ENCODE measurements around the gene ZNF76.
A peak's percentile ranks its signal among the peaks of the same experiment; 100 is the strongest.
"Not testable (repeated sequence)": the region's sequence is repeated elsewhere in the genome, so short reads cannot be mapped to it uniquely, and the experiment has no call there.

ZNF76 gene

DNA sequence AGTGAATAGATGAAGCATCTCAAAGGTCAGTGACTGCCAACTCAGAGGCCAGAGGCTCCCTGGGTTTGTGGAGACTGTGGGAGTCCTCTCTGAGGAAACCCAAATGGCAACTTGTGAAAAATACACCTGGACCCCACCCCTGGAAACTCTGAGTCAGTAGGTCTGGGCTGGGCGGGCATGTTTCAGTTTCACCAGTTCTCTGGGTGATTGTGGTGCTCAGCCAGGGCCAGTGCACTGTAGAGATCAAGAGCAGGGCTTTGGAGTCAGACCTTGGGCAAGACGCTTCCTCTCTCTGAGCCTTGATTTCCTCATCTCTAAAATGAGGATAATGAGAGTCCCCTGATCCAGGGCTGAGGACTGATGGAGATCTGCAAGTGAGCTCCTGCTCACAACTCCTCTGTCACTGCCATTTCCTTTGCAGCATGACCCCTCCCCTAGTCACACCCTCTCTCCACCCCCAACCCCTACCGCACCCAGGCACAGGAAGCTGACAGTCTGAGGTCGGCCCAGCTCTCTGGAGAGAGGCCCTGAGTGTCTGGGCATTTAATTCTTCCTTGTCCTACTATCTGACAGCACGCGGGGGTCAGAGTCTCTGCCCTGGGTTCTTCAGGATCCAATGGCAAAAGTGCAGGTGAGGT is 43.2 kb downstream of the ZNF76 start:
- peak overlapping the region; percentile 54 for H3K4me3 ChIP-seq (replicated peaks; ENCODE audit: low read depth, low read length)
- TF ChIP-seq, protein P1, sequence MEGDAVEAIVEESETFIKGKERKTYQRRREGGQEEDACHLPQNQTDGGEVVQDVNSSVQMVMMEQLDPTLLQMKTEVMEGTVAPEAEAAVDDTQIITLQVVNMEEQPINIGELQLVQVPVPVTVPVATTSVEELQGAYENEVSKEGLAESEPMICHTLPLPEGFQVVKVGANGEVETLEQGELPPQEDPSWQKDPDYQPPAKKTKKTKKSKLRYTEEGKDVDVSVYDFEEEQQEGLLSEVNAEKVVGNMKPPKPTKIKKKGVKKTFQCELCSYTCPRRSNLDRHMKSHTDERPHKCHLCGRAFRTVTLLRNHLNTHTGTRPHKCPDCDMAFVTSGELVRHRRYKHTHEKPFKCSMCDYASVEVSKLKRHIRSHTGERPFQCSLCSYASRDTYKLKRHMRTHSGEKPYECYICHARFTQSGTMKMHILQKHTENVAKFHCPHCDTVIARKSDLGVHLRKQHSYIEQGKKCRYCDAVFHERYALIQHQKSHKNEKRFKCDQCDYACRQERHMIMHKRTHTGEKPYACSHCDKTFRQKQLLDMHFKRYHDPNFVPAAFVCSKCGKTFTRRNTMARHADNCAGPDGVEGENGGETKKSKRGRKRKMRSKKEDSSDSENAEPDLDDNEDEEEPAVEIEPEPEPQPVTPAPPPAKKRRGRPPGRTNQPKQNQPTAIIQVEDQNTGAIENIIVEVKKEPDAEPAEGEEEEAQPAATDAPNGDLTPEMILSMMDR (IDR thresholded peaks at IDR 0.05; ENCODE audit: insufficient read depth, low read length, poor library complexity, severe bottlenecking), result no peak
- peak; percentile 76 for DNase-seq (ENCODE audit: extremely low read depth, insufficient read length)
- H3K36me3 ChIP-seq (ENCODE audit: control insufficient read depth, insufficient read depth, low read length), result peaks cover 2% of the 10 kb centered on the region
- no peaks in the 10 kb centered on the region for H3K27me3 ChIP-seq (replicated peaks; ENCODE audit: control insufficient read depth, insufficient read depth, low read length)

DNA sequence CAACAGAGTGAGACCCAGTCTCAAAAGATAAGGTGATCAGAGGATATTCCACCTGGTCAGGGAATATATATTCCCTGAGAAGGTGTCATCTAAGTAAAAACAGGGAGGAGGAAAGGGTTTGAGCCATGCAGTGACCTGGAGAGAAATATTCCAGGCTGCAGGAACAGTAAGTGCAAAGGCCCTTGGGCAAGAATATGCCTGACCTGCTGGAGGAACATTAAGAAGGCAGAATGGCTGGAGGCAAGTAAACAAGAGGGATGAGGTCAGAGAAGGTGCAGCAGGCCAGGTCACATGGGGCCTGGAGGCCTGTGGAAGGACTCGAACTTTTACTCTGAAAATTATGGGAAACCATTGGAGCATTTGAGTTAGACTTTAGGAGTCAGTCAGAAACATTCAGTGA is 44.8 kb downstream of the ZNF76 start:
- no peak for DNase-seq (ENCODE audit: extremely low read depth, insufficient read length)
- TF ChIP-seq, protein P1 (IDR thresholded peaks at IDR 0.05; ENCODE audit: insufficient read depth, low read length, poor library complexity, severe bottlenecking), result no peak
- no peaks in the 10 kb centered on the region for H3K27me3 ChIP-seq (replicated peaks; ENCODE audit: control insufficient read depth, insufficient read depth, low read length)
- H3K4me3 ChIP-seq (replicated peaks; ENCODE audit: low read depth, low read length), result no peak overlapping the region
- H3K36me3 ChIP-seq (ENCODE audit: control insufficient read depth, insufficient read depth, low read length), result peaks cover 4% of the 10 kb centered on the region

DNA sequence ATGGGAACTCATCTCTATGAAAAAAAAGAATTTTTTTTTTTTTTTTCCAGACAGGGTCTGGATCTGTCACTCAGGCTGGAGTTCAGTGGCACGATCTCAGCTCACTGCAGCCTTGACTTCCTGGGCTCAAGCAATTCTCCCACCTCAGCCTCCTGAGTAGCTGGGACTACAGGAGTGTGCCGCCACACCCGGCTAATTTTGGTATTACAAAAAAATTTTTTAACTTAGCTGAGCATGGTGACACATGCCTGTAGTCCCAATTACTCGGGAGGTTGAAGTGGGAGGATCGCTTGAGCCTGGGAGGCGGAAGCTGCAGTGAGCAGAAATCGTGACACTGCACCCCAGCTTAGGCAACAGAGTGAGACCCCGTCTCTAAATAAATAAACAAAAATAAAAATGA is 45.6 kb downstream of the ZNF76 start:
- DNase-seq (ENCODE audit: extremely low read depth, insufficient read length), result no peak
- no peak overlapping the region for H3K4me3 ChIP-seq (replicated peaks; ENCODE audit: low read depth, low read length)
- no peaks in the 10 kb centered on the region for H3K27me3 ChIP-seq (replicated peaks; ENCODE audit: control insufficient read depth, insufficient read depth, low read length)
- peaks cover 7% of the 10 kb centered on the region for H3K36me3 ChIP-seq (ENCODE audit: control insufficient read depth, insufficient read depth, low read length)
- TF ChIP-seq, protein P1 (IDR thresholded peaks at IDR 0.05; ENCODE audit: insufficient read depth, low read length, poor library complexity, severe bottlenecking), result no peak

DNA sequence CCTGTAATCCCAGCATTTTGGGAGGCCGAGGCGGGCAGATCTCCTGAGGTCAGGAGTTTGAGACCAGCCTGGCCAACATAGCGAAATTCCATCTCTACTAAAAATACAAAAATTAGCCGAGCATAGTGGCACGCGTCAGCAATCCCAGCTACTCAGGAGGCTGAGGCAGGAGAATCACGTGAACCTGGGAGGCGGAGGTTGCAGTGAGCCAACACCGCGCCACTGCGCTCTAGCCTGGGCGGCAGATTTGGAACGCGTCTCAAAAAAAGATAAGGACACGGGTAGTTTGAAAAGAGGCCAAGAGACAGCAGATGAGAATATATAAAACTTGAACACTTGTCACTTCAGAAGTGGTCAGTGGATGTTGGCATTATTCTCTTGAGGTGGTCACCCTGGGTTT is 47.6 kb downstream of the ZNF76 start:
- not testable (repeated sequence) for H3K36me3 ChIP-seq (ENCODE audit: control insufficient read depth, insufficient read depth, low read length); H3K27me3 ChIP-seq (replicated peaks; ENCODE audit: control insufficient read depth, insufficient read depth, low read length); H3K4me3 ChIP-seq (replicated peaks; ENCODE audit: low read depth, low read length); DNase-seq (ENCODE audit: extremely low read depth, insufficient read length)

DNA sequence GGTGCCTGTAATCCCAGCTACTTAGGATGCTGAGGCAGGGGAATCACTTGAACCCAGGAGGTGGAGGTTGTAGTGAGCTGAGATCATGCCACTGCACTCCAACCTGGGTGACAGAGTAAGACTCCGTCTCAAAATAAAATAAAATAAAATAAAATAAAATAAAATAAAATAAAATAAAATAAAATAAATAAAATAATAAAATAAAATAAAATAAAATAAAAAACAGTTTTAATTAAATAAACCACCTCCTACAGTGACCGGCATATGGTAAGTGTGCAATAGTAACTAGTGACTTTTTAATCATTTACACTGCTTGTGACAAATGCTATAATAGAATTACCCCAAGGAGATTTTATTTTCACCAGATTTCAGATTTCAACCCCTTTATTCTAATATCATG is 49.0 kb downstream of the ZNF76 start:
- DNase-seq (ENCODE audit: extremely low read depth, insufficient read length); H3K4me3 ChIP-seq (replicated peaks; ENCODE audit: low read depth, low read length); H3K27me3 ChIP-seq (replicated peaks; ENCODE audit: control insufficient read depth, insufficient read depth, low read length): not testable (repeated sequence)
- peaks cover 15% of the 10 kb centered on the region for H3K36me3 ChIP-seq (ENCODE audit: control insufficient read depth, insufficient read depth, low read length)

DNA sequence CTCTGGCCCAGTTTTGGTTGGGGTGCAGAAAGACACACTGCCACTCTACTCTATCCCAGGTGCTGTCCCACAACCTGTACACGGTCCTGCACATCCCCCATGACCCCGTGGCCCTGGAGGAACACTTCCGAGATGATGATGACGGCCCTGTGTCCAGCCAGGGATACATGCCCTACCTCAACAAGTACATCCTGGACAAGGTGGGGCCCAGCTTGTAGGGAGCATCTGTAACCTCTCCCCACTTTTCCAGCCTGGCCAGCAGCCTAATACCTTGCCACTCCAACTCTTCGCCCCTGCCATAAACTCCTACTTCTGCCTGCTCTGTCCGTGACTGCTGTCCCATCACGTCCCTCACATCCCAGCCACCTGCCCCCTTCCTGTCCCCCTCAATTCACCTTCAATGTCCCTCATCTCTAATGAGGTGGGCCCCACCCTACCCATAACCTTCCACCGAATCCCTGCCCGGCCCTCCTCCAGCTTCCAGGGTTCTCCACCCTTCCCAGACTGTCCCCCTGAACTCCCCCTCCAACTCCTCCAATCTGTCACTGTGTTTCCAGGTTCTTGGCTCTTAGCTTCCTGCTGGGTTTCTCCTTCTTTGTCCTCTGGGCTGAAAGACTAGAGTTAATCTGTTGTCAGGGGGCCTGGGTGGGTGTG is 50.2 kb downstream of the ZNF76 start:
- Histone ChIP-seq H3K36me3 (ENCODE audit: control insufficient read depth, insufficient read depth, low read length) (peaks cover 15% of the 10 kb centered on the region), H3K4me3 (replicated peaks; ENCODE audit: low read depth, low read length) (no peak overlapping the region)

More for the DNA sequence above, 50.2 kb downstream of the ZNF76 start:
- DNase-seq (ENCODE audit: extremely low read depth, insufficient read length), result no peak
- TF ChIP-seq, protein P1 (IDR thresholded peaks at IDR 0.05; ENCODE audit: insufficient read depth, low read length, poor library complexity, severe bottlenecking), result no peak
- no peaks in the 10 kb centered on the region for H3K27me3 ChIP-seq (replicated peaks; ENCODE audit: control insufficient read depth, insufficient read depth, low read length)
